ENCODE data around the gene NFATC2.

DNA sequence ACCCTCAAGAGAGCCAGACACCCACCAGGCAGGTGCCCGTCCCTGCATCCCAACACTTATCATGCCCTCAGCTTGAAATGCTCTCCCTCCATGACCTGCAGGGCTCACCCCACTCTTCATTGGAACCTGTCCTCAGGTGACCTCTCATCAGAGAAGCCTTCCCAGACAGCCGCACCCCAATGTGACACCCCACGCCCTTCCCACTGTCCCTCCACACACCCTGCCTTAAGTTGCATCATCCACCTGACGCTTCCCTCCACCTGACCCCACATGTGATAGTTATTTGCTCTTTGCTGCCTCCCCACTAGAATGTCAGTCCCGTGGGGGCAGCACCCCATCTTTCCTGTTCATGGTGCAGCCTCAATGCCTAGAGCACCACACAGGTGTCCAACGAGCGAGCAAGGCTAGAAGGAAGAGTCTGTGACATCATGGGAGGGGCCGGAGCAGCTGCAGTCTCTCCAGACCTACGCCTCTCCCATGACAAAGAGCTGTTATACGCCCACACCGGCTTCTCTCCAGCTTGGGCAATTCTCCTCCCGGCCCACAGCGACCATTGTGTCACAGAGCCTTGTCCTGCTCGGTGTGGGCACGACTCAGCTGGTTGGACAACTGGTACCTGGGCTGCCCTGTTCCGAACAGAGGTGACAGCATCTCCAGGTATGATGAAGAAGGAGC, 58.2 kb downstream of the NFATC2 start:
- TF ChIP-seq, protein P1, sequence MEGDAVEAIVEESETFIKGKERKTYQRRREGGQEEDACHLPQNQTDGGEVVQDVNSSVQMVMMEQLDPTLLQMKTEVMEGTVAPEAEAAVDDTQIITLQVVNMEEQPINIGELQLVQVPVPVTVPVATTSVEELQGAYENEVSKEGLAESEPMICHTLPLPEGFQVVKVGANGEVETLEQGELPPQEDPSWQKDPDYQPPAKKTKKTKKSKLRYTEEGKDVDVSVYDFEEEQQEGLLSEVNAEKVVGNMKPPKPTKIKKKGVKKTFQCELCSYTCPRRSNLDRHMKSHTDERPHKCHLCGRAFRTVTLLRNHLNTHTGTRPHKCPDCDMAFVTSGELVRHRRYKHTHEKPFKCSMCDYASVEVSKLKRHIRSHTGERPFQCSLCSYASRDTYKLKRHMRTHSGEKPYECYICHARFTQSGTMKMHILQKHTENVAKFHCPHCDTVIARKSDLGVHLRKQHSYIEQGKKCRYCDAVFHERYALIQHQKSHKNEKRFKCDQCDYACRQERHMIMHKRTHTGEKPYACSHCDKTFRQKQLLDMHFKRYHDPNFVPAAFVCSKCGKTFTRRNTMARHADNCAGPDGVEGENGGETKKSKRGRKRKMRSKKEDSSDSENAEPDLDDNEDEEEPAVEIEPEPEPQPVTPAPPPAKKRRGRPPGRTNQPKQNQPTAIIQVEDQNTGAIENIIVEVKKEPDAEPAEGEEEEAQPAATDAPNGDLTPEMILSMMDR (IDR thresholded peaks at IDR 0.05), result no peak
- TF ChIP-seq TAF1 (IDR thresholded peaks at IDR 0.05; ENCODE audit: borderline replicate concordance, low read depth, low read length) (no peak), RAD21 (IDR thresholded peaks at IDR 0.05; ENCODE audit: low read length) (no peak), EP300 (IDR thresholded peaks at IDR 0.05; ENCODE audit: borderline replicate concordance in 1 of 2, low read depth in 1 of 2, low read length in 1 of 2) (no peak), CHD2 (IDR thresholded peaks at IDR 0.05; ENCODE audit: low read length, partially characterized antibody) (no peak), RFX5 (IDR thresholded peaks at IDR 0.05; ENCODE audit: low read length) (no peak), EZH2phosphoT487 (IDR thresholded peaks at IDR 0.05; ENCODE audit: borderline replicate concordance, low read depth) (no peak)
- TF ChIP-seq, protein P2, sequence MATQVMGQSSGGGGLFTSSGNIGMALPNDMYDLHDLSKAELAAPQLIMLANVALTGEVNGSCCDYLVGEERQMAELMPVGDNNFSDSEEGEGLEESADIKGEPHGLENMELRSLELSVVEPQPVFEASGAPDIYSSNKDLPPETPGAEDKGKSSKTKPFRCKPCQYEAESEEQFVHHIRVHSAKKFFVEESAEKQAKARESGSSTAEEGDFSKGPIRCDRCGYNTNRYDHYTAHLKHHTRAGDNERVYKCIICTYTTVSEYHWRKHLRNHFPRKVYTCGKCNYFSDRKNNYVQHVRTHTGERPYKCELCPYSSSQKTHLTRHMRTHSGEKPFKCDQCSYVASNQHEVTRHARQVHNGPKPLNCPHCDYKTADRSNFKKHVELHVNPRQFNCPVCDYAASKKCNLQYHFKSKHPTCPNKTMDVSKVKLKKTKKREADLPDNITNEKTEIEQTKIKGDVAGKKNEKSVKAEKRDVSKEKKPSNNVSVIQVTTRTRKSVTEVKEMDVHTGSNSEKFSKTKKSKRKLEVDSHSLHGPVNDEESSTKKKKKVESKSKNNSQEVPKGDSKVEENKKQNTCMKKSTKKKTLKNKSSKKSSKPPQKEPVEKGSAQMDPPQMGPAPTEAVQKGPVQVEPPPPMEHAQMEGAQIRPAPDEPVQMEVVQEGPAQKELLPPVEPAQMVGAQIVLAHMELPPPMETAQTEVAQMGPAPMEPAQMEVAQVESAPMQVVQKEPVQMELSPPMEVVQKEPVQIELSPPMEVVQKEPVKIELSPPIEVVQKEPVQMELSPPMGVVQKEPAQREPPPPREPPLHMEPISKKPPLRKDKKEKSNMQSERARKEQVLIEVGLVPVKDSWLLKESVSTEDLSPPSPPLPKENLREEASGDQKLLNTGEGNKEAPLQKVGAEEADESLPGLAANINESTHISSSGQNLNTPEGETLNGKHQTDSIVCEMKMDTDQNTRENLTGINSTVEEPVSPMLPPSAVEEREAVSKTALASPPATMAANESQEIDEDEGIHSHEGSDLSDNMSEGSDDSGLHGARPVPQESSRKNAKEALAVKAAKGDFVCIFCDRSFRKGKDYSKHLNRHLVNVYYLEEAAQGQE (IDR thresholded peaks at IDR 0.05; ENCODE audit: low read depth, low read length), result no peak
- TF ChIP-seq, protein P3, sequence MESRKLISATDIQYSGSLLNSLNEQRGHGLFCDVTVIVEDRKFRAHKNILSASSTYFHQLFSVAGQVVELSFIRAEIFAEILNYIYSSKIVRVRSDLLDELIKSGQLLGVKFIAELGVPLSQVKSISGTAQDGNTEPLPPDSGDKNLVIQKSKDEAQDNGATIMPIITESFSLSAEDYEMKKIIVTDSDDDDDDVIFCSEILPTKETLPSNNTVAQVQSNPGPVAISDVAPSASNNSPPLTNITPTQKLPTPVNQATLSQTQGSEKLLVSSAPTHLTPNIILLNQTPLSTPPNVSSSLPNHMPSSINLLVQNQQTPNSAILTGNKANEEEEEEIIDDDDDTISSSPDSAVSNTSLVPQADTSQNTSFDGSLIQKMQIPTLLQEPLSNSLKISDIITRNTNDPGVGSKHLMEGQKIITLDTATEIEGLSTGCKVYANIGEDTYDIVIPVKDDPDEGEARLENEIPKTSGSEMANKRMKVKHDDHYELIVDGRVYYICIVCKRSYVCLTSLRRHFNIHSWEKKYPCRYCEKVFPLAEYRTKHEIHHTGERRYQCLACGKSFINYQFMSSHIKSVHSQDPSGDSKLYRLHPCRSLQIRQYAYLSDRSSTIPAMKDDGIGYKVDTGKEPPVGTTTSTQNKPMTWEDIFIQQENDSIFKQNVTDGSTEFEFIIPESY (IDR thresholded peaks at IDR 0.05; ENCODE audit: borderline replicate concordance, low read depth), result no peak
